ENCODE data around the gene BAG3. TPM values are rescaled to one million over a fixed set of nuclear protein-coding genes. Genes with fewer than 3 reads are reported as not detected.
A peak's percentile ranks its signal among the peaks of the same experiment; 100 is the strongest.

Gene BAG3
- total RNA-seq, 1 experiment from 2014 or later = 8.4 TPM

DNA sequence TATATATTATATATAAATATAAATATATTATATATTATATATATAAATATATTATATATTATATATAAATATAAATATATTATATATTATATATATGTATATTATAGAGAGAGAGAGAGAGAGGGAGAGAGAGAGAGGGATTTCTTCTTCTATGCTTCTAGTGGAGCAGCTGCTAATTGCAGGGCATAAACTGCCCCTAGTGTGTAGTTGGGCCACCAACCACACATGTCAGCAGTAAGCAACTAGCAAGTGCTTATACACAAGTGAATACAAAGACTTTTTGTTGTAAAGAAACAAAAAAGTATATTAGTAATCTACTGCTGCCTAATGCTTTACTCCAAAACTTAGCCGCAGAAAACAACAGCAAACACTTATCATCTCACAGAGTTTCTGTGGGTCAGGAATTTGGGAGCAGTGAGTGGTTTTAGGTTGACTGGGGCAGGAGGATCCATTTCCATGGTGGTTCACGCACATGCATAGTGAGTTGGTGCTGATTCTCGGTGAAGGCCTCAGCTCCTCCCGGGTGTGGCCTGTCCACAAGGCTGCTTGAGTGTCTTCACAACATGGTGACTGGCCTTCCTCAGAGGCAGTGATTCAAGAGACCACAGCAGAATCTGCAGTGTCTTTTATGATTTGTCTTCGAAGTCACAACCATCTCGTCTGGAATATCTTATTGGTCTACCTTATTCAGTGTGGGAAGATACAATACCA, 25.5 kb upstream of the BAG3 start:
- H3K27me3 ChIP-seq (ENCODE audit: control insufficient read depth, insufficient read depth, low read length) = no peaks in the 10 kb centered on the region
- H3K4me3 ChIP-seq (ENCODE audit: insufficient read depth, low read depth, low read length) = no peak overlapping the region

GRCh38 chr10:119630300-119630699, 20.9 kb upstream of the BAG3 start:
- H3K36me3 ChIP-seq (replicated peaks; ENCODE audit: control insufficient read depth, insufficient read depth, low read length) = no peaks in the 10 kb centered on the region
- H3K27me3 ChIP-seq (ENCODE audit: control insufficient read depth, insufficient read depth, low read length) = no peaks in the 10 kb centered on the region
- no peak for DNase-seq
- no peak overlapping the region for H3K4me3 ChIP-seq (ENCODE audit: insufficient read depth, low read depth, low read length)

More for the DNA sequence above, 25.5 kb upstream of the BAG3 start:
- H3K36me3 ChIP-seq (replicated peaks; ENCODE audit: control insufficient read depth, insufficient read depth, low read length) = no peaks in the 10 kb centered on the region
- no peak for DNase-seq

DNA sequence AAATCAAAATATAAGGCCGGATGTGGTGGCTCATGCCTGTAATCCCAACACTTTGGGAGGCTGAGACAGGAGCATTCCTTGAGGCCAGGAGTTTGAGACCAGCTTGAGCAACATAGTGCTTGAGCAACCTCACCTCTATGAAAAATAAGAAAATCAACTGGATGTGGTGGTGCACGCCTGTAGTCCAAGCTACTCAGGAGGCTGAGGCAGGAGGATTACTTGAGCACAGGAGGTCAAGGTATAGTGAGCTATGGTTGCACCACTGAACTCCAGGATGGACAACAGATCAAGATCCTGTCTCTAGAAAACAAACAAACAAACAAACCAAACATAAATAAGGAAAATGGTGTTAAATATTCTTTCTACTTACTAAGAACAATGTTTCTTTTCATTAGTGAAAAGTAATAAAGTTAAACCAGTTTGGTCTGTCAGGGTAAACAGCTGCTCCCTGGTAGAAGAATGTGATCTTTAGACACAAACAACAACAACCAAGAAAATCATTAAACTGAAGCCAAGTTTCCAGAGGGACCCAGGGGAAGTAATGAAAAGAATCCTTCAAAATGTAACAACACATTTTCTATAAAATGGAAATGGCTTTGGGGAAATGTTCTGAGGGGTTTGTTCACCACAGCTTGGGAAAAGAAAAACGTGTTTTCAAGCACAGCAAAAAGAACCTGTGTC, 17.5 kb upstream of the BAG3 start:
- H3K27me3 ChIP-seq (ENCODE audit: control insufficient read depth, insufficient read depth, low read length) = no peaks in the 10 kb centered on the region
- no peak overlapping the region for H3K4me3 ChIP-seq (ENCODE audit: insufficient read depth, low read depth, low read length)
- DNase-seq = no peak

DNA sequence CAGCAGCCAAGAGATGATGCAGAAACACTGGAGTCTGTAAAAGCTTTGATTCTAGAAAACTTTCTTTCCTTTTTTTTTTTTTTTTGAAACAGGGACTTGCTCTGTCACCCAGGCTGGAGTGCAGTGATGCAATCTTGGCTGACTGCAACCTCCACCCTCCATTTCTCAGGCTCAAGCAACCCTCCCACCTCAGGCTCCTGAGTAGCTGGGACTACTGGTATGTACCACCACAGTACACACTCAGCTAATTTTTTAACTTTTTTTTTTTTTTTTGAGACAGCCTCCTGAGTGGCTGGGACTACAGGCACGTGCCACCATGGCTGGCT, 17.0 kb upstream of the BAG3 start:
- no peak for DNase-seq
- H3K36me3 ChIP-seq (replicated peaks; ENCODE audit: control insufficient read depth, insufficient read depth, low read length) = no peaks in the 10 kb centered on the region
- H3K27me3 ChIP-seq (ENCODE audit: control insufficient read depth, insufficient read depth, low read length) = no peaks in the 10 kb centered on the region
- H3K4me3 ChIP-seq (ENCODE audit: insufficient read depth, low read depth, low read length) = no peak overlapping the region

More for the DNA sequence above, 17.5 kb upstream of the BAG3 start:
- H3K36me3 ChIP-seq (replicated peaks; ENCODE audit: control insufficient read depth, insufficient read depth, low read length) = no peaks in the 10 kb centered on the region

- H3K36me3 ChIP-seq (replicated peaks; ENCODE audit: control insufficient read depth, insufficient read depth, low read length) = no peaks in the 10 kb centered on the region
- H3K27me3 ChIP-seq (ENCODE audit: control insufficient read depth, insufficient read depth, low read length) = no peaks in the 10 kb centered on the region
- DNase-seq = no peak
- no peak overlapping the region for H3K4me3 ChIP-seq (ENCODE audit: insufficient read depth, low read depth, low read length)
Observed at GRCh38 chr10:119637631-119638030, 13.5 kb upstream of the BAG3 start.

DNA sequence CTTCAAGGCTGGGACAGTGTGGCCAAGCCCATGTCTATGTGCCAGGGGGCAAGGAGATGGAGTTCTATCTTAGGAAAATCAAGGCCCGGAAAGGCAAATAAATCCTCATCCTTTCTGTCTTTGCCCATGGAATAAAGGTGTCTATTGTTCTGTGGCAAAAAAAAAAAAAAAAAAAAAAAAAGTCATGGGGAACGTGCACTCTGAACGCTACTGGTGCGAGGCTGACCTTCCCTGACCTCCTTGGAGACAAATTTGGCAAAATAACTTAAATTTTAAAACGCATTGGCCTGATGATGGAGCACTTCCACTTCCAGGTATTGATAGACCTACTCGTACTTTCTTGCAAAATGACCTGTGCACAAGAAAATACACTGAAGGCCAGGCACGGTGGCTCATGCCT, 12.2 kb upstream of the BAG3 start:
- no peak for DNase-seq
- Histone ChIP-seq H3K4me3 (ENCODE audit: insufficient read depth, low read depth, low read length) (no peak overlapping the region), H3K36me3 (replicated peaks; ENCODE audit: control insufficient read depth, insufficient read depth, low read length) (no peaks in the 10 kb centered on the region)

GRCh38 chr10:119640384-119640783, 10.8 kb upstream of the BAG3 start:
- no peak for DNase-seq
- Histone ChIP-seq H3K36me3 (replicated peaks; ENCODE audit: control insufficient read depth, insufficient read depth, low read length) (no peaks in the 10 kb centered on the region), H3K27me3 (ENCODE audit: control insufficient read depth, insufficient read depth, low read length) (no peaks in the 10 kb centered on the region), H3K4me3 (ENCODE audit: insufficient read depth, low read depth, low read length) (no peak overlapping the region)

More for the DNA sequence above, 12.2 kb upstream of the BAG3 start:
- H3K27me3 ChIP-seq (ENCODE audit: control insufficient read depth, insufficient read depth, low read length) = no peaks in the 10 kb centered on the region

DNA sequence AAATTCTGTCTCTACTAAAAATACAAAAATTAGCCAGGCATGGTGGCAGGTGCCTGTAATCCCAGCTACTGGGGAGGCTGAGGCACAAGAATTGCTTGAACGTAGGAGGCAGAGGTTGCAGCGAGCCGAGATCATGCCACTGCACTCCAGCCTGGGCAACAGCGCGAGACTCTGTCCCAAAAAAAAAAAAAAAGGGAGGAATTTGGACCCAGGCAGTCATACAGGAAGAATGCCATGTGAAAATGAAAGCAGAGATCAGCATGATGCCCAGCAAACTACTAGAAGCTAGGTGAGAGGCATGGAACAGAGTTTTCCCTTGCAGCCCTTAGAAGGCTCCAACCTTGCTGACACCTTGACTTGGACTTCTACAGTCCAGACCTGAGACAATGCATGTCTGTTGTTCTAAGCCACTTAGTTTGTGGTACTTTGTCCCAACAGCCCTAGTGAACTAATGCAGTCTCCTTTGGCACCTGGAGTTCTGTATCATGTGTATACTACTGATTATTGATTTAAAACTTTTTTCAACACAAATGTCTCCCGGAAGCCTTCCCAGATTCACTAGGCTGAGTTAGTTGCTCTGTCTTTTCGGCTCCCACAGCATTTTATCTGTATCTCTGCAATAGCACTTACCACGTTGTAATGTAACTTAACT, 10.2 kb upstream of the BAG3 start:
- DNase-seq = no peak
- H3K36me3 ChIP-seq (replicated peaks; ENCODE audit: control insufficient read depth, insufficient read depth, low read length) = no peaks in the 10 kb centered on the region
- no peaks in the 10 kb centered on the region for H3K27me3 ChIP-seq (ENCODE audit: control insufficient read depth, insufficient read depth, low read length)
- no peak overlapping the region for H3K4me3 ChIP-seq (ENCODE audit: insufficient read depth, low read depth, low read length)

DNA sequence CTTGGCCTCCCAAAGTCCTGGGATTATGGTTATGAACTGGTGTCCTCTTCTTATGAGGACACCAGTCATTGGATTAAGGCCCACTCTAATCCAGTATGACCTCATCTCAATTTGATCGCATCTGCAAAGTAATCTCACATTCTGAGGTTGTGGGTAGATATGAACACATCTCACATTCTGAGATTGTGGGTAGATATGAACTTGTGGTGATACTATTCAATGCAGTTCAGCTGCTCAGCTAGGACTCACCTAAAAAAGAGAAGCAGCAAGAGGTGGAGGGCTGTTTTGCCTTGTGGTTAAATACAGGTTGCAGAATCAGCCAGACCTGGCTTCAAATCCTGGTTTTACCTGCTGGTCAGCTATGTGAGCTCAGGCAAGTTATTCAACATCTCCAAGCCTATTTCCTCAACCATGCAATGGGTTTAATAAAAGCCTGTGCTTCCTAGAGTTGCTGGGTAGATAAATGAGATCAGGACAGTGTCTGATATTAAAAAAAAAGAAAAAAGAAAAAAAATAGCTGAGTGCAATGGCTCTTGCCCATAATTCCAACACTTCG, 8.5 kb upstream of the BAG3 start:
- Histone ChIP-seq H3K27me3 (ENCODE audit: control insufficient read depth, insufficient read depth, low read length) (no peaks in the 10 kb centered on the region), H3K4me3 (ENCODE audit: insufficient read depth, low read depth, low read length) (no peak overlapping the region), H3K36me3 (replicated peaks; ENCODE audit: control insufficient read depth, insufficient read depth, low read length) (no peaks in the 10 kb centered on the region)
- DNase-seq = no peak

DNA sequence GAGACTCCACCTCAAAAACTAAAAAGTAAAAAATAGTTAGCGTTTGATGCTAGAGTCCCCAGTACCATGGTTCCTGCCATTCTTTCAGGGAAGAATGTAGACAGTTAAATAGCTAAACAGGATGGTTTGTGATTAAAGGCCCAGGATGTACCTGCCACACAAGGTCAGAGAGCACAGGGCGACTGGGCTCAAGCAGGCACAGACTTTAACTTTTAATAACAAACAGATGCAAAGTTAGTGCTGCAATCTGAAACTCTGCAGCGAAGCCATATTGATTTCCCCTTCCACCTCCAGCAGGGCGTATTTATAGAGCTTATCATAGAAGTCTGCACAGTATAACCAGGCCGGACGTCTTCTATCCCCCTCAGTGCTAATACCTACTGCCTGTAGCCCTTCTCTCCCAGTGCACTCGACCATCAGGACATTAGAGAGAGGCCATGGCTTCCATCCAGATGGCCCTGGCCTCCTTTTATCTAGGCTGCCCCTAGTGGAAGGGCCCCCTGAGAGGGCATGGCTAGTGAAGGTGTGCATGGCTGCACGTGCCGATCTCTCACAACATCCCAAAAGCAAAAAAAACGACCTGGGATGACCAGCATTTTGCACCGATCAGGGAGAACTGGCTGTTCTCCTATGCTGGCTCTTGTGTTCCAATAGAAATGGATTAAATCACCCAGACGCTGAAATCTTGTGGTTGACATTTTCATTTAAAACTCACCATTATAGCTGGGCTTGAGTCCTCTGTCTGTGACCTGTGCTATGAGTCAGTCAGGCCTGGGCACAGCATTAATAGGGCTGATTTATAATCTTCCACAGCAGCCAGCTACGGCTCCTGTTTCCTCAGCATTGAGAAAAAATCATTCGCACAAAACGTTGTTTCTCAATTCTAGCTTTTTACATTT, 7.6 kb upstream of the BAG3 start:
- Histone ChIP-seq H3K27me3 (ENCODE audit: control insufficient read depth, insufficient read depth, low read length) (no peaks in the 10 kb centered on the region), H3K4me3 (ENCODE audit: insufficient read depth, low read depth, low read length) (no peak overlapping the region), H3K36me3 (replicated peaks; ENCODE audit: control insufficient read depth, insufficient read depth, low read length) (no peaks in the 10 kb centered on the region)
- DNase-seq = no peak

DNA sequence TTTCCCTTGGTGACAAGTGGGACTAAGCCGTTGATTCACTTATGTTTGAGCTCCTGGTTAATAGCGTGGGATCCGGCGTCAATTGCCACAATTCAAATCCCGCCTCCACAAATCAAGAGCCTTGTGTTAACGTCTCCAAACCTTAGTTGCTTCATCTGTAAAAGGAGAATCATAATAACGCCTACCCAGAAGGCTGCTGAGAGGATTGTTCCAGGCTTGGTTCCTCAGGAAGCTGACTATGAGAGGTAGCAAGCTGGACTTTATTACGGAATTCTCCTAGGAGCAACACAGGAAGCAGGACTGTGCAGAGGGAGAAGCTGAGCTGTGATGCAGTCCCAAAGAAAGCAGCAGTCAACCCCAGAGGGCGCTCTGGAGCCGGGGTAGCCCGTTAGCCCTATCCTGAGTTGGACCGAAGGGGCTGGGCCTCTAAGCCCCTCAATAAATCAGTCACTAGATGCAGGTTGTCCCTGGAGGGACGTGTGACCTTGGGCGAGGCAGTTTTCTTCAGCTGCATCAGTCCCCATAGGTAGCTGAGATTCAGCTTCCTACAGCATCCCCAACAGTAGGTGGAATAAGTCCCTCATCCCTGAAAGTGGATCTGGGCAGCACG, 6.9 kb upstream of the BAG3 start:
- H3K36me3 ChIP-seq (replicated peaks; ENCODE audit: control insufficient read depth, insufficient read depth, low read length) = no peaks in the 10 kb centered on the region
- peak; percentile 55 for DNase-seq
- H3K27me3 ChIP-seq (ENCODE audit: control insufficient read depth, insufficient read depth, low read length) = no peaks in the 10 kb centered on the region
- H3K4me3 ChIP-seq (ENCODE audit: insufficient read depth, low read depth, low read length) = no peak overlapping the region

DNA sequence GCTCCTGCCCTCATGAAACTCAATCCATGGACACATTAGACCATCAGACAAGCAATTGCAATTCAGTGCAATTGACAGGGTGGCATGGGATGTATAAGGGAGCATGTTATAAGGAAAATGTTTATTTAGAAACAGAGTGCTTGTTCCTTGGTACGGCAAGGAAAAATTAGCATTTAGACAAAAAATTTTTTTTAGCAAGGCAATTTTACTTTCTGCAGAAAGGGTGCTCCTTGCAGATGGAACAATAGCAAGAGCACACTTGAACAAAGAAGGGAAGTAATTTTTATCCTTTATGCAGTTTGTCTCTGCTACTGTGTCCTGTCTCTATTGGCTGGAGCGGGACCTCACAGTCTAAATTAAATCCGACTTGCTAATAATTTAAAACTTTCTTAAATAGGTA, 6.2 kb upstream of the BAG3 start:
- DNase-seq = no peak
- H3K27me3 ChIP-seq (ENCODE audit: control insufficient read depth, insufficient read depth, low read length) = no peaks in the 10 kb centered on the region
- no peak overlapping the region for H3K4me3 ChIP-seq (ENCODE audit: insufficient read depth, low read depth, low read length)
- no peaks in the 10 kb centered on the region for H3K36me3 ChIP-seq (replicated peaks; ENCODE audit: control insufficient read depth, insufficient read depth, low read length)

DNA sequence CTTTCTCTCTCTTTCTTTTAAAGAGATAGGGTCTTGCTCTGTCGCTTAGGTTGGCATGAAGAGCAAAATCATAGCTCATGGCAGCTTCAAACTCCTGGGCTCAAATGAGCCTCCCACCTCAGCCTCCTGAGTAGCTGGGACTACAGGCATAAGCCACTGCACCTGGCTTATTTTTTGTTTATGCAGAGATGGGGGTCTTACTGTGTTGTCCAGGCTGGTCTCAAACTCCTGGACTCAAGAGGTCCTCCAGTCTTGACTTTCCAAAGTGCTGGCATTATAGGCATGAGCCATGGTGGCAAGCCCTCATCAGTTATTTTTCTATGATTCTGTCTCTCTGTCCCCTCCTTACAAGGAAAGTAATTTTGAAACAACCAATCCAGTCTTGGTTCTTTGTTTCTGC, 1.1 kb upstream of the BAG3 start:
- Histone ChIP-seq H3K36me3 (replicated peaks; ENCODE audit: control insufficient read depth, insufficient read depth, low read length) (no peaks in the 10 kb centered on the region), H3K4me3 (ENCODE audit: insufficient read depth, low read depth, low read length) (no peak overlapping the region), H3K27me3 (ENCODE audit: control insufficient read depth, insufficient read depth, low read length) (no peaks in the 10 kb centered on the region)
- DNase-seq = no peak

All from H7 (cell line).